Keratinocyte (primary cell): ENCODE results near the gene SMIM7. TPM values are rescaled to one million over a fixed set of nuclear protein-coding genes. Genes with fewer than 3 reads are reported as not detected.

Source experiments
- DNase-seq: peaks from one replicate; pipeline ENCODE4 v3.0.0-alpha.2; 2011; ENCODE audit warnings: low read depth, missing footprints, low spot score
- FAIRE-seq: peaks from 2 replicates; lab custom pipeline; 2011; peaks lifted over from hg19 to GRCh38; lab: Jason Lieb, UNC
- H2AFZ ChIP-seq: 2 replicates; pipeline ENCODE4 v1.6.0; 2012; ENCODE audit warnings: low read length, control low read depth, inconsistent platforms; ENCODE audit not compliant: control insufficient read depth
- H3K27ac ChIP-seq: 2 replicates; pipeline ENCODE4 v1.5.1; 2011; ENCODE audit warnings: low read length; ENCODE audit not compliant: control insufficient read depth, insufficient read depth
- H3K27me3 ChIP-seq: 3 replicates; pipeline ENCODE4 v1.6.0; 2011; ENCODE audit warnings: low read length; ENCODE audit not compliant: control insufficient read depth, insufficient read depth; ENCODE audit errors: extremely low read depth
- H3K36me3 ChIP-seq, 2 experiments: 2 replicates in 1 of 2; 3 replicates in 1 of 2; pipeline ENCODE4 v1.5.1; 2011; ENCODE audit warnings: low read length in 2 of 2, mild to moderate bottlenecking in 1 of 2; ENCODE audit not compliant: control insufficient read depth in 2 of 2, insufficient read depth in 2 of 2; ENCODE audit errors: extremely low read depth in 1 of 2
- H3K4me1 ChIP-seq: 3 replicates; pipeline ENCODE4 v1.5.1; 2011; ENCODE audit warnings: low read length; ENCODE audit not compliant: control insufficient read depth, insufficient read depth; ENCODE audit errors: extremely low read depth
- H3K4me2 ChIP-seq: 3 replicates; pipeline ENCODE4 v1.6.0; 2011; ENCODE audit warnings: low read depth, low read length; ENCODE audit not compliant: control insufficient read depth, insufficient read depth; ENCODE audit errors: extremely low read depth
- H3K4me3 ChIP-seq, 3 experiments: fragments of 200-600 bp in 1 of 3; sonication (generic) in 1 of 3; 2 replicates in 2 of 3; 3 replicates in 1 of 3; pipeline ENCODE4 v1.5.1; 2011 to 2016; ENCODE audit warnings: low read length in 3 of 3, mild to moderate bottlenecking in 3 of 3, control low read depth in 2 of 3, inconsistent platforms in 1 of 3, low read depth in 1 of 3, mixed read lengths in 1 of 3, mixed run types in 1 of 3, moderate library complexity in 1 of 3; ENCODE audit not compliant: control insufficient read depth in 2 of 3, insufficient read depth in 2 of 3; ENCODE audit errors: extremely low read depth in 1 of 3
- H3K79me2 ChIP-seq: 2 replicates; pipeline ENCODE4 v1.6.0; 2012; ENCODE audit warnings: low read length; ENCODE audit not compliant: control insufficient read depth, insufficient read depth
- H3K9ac ChIP-seq: 3 replicates; pipeline ENCODE4 v1.6.0; 2011; ENCODE audit warnings: low read length; ENCODE audit not compliant: control insufficient read depth, insufficient read depth; ENCODE audit errors: extremely low read depth
- H3K9me1 ChIP-seq: 3 replicates; pipeline ENCODE4 v1.6.0; 2011; ENCODE audit warnings: low read length; ENCODE audit not compliant: control insufficient read depth, insufficient read depth; ENCODE audit errors: extremely low read depth
- H3K9me3 ChIP-seq: 2 replicates; pipeline ENCODE4 v1.5.1; 2012; ENCODE audit warnings: low read depth, low read length; ENCODE audit not compliant: control insufficient read depth
- H4K20me1 ChIP-seq: 3 replicates; pipeline ENCODE4 v1.6.0; 2011; ENCODE audit warnings: low read length; ENCODE audit not compliant: control insufficient read depth, insufficient read depth; ENCODE audit errors: extremely low read depth
- CTCF ChIP-seq, 3 experiments: IDR thresholded peaks in 1 of 3; conservative IDR thresholded peaks in 1 of 3; optimal IDR thresholded peaks in 1 of 3; 2 replicates in 2 of 3; 3 replicates in 1 of 3; pipeline versions ENCODE3 to v1.5.1; 2011; ENCODE audit warnings: low read length in 3 of 3, mild to moderate bottlenecking in 3 of 3, moderate library complexity in 2 of 3, control low read depth in 1 of 3, inconsistent platforms in 1 of 3; ENCODE audit not compliant: insufficient read depth in 2 of 3; ENCODE audit errors: extremely low read depth in 1 of 3
- EZH2 ChIP-seq: IDR thresholded peaks from one replicate; pipeline ENCODE4 v1.6.1; 2012; ENCODE audit warnings: inconsistent platforms, mild to moderate bottlenecking, low read length, moderate library complexity
- dilution Hi-C: fragments of 300-500 bp; cut with MboI; formaldehyde crosslinking; loops from one replicate; pipeline ENCODE4 v1.7.0; 2020; ENCODE audit warnings: low sequenced_read_pairs; ENCODE audit not compliant: extremely low pct_ligation_motif_present
- polyA plus RNA-seq, 5 experiments: library from polyadenylated mRNA; depleted of rRNA in 3 of 5; stranded (reverse) in 3 of 5; stranded (forward) in 1 of 5; unstranded in 1 of 5; fragments of >200 nt; gene quantifications; 1 replicate in 1 of 5; 2 replicates in 3 of 5; 3 replicates in 1 of 5; pipeline versions ENCODE4 v1.2.1 to v1.2.3, GENCODE V29; 2011 to 2012; ENCODE audit warnings: missing spikeins in 2 of 5, low read depth in 1 of 5, low replicate concordance in 1 of 5

The SMIM7 gene
- polyA plus RNA-seq, 1 donor (not counting 4 experiments of a cell fraction or from before 2014, with no cell fraction given): 79.1 TPM

- H3K4me2 ChIP-seq: no peak overlapping the region
- DNase-seq (no peak), FAIRE-seq (no peak)
- H3K79me2 ChIP-seq: peaks cover 97% of the 10 kb centered on the region
- H4K20me1 ChIP-seq: peaks cover 36% of the 10 kb centered on the region
- peaks cover 11% of the 10 kb centered on the region for H3K4me1 ChIP-seq
- dilution Hi-C loops: no loop called here
- no peaks in the 10 kb centered on the region for H3K27me3 ChIP-seq
- H3K9ac ChIP-seq: no peak overlapping the region
- no peaks in the 10 kb centered on the region for H3K9me3 ChIP-seq
- no peak overlapping the region for H2AFZ ChIP-seq
- TF ChIP-seq CTCF (optimal IDR thresholded peaks at IDR 0.05 in 1 of 3, IDR thresholded peaks at IDR 0.05 in 1 of 3, conservative IDR thresholded peaks at IDR 0.05 in 1 of 3; ENCODE audit: extremely low read depth in 1 of 3, insufficient read depth in 2 of 3, low read length in 3 of 3): no peak
- TF ChIP-seq EZH2: no peak
- H3K4me3 ChIP-seq: no peak overlapping the region
- H3K9me1 ChIP-seq: peaks cover 7% of the 10 kb centered on the region
- no peak overlapping the region for H3K27ac ChIP-seq
- H3K36me3 ChIP-seq: peaks cover 0 to 5% of the 10 kb centered on the region in 2 experiments
These were observed 60.1 kb downstream of the SMIM7 start for GRCh38 chr19:16599655-16600346.

GRCh38 chr19:16598848-16599247, 61.1 kb downstream of the SMIM7 start:
- Histone ChIP-seq H3K4me3 (no peak overlapping the region), H4K20me1 (peaks cover 31% of the 10 kb centered on the region)

More at GRCh38 chr19:16598848-16599247, 61.1 kb downstream of the SMIM7 start:
- no peak overlapping the region for H3K27ac ChIP-seq
- H3K9me1 ChIP-seq: peaks cover 4% of the 10 kb centered on the region
- H3K4me2 ChIP-seq: no peak overlapping the region
- FAIRE-seq (no peak), DNase-seq (no peak)
- peaks cover 97% of the 10 kb centered on the region for H3K79me2 ChIP-seq
- H2AFZ ChIP-seq: no peak overlapping the region
- peaks cover 0 to 5% of the 10 kb centered on the region in 2 experiments for H3K36me3 ChIP-seq
- H3K9me3 ChIP-seq: no peaks in the 10 kb centered on the region
- H3K4me1 ChIP-seq: peaks cover 17% of the 10 kb centered on the region
- dilution Hi-C loops: no loop called here
- no peaks in the 10 kb centered on the region for H3K27me3 ChIP-seq
- H3K9ac ChIP-seq: no peak overlapping the region
- TF ChIP-seq CTCF (optimal IDR thresholded peaks at IDR 0.05 in 1 of 3, IDR thresholded peaks at IDR 0.05 in 1 of 3, conservative IDR thresholded peaks at IDR 0.05 in 1 of 3; ENCODE audit: extremely low read depth in 1 of 3, insufficient read depth in 2 of 3, low read length in 3 of 3): no peak
- TF ChIP-seq EZH2: no peak
